Testis (tissue), 3 donors: Measurements from ENCODE around the gene ADGRB3. TPM values are rescaled to one million over a fixed set of nuclear protein-coding genes. Genes with fewer than 3 reads are reported as not detected.

Source experiments
- DNase-seq: peaks from one replicate; pipeline ENCODE4 v3.0.0-alpha.2; 2019
- H3K27ac ChIP-seq, 2 donors: fragments of 200-600 bp; sonication (generic); one replicate each; pipeline ENCODE4 v1.5.1; 2019
- H3K27me3 ChIP-seq: fragments of 200-600 bp; sonication (generic); one replicate; pipeline ENCODE4 v1.5.1; 2019
- H3K36me3 ChIP-seq: fragments of 200-600 bp; sonication (generic); one replicate; pipeline ENCODE4 v1.5.1; 2017; ENCODE audit warnings: low read depth; ENCODE audit errors: missing control alignments
- H3K4me1 ChIP-seq: fragments of 200-600 bp; sonication (generic); one replicate; pipeline ENCODE4 v1.5.1; 2019
- H3K4me3 ChIP-seq, 2 donors: fragments of 200-600 bp; sonication (generic); one replicate each; pipeline ENCODE4 v1.5.1; 2017 to 2019
- H3K9me3 ChIP-seq: fragments of 200-600 bp; sonication (generic); one replicate; pipeline ENCODE4 v1.5.1; 2017
- POLR2A ChIP-seq: fragments of 450-650 bp; IDR thresholded peaks from one replicate; pipeline ENCODE4 v1.6.1; 2017; ENCODE audit warnings: antibody characterized with exemption, mild to moderate bottlenecking, moderate library complexity
- WGBS, 2 donors: methylation state at CpG; one replicate each; pipeline ENCODE4 v1.1.5; 2018; 5-methylcytosine and 5-hydroxymethylcytosine counted together
- intact Hi-C: fragments of 100-400 bp; cut with DNase I; formaldehyde crosslinking; loops from one replicate; pipeline ENCODE4 v1.15.1; 2023; ENCODE audit warnings: low total_unique reads
- polyA plus RNA-seq: library from polyadenylated mRNA; stranded (reverse); fragments of 350-450 nt; fragmentation: Illumina TruSeq; extraction: RNeasy Lipid Tissue Mini Kit (QIAGEN cat#74804); gene quantifications from one replicate; pipeline ENCODE4 v1.2.3, GENCODE V29; 2014; ENCODE audit warnings: low read depth, low replicate concordance; ENCODE audit not compliant: insufficient read depth
- total RNA-seq, 2 donors: library from RNA; depleted of rRNA; stranded (reverse); fragments of >200 nt; gene quantifications; one replicate each; pipeline ENCODE4 v1.2.3, GENCODE V29; 2016
- TF ChIP-seq, protein P1 (sequence below), 3 experiments: fragments of 450-650 bp in 2 of 3; fragments of 200-600 bp in 1 of 3; sonication (generic) in 1 of 3; IDR thresholded peaks; one replicate each; pipeline ENCODE4 v1.5.1; 2016 to 2019; ENCODE audit warnings: antibody characterized with exemption in 3 of 3, mild to moderate bottlenecking in 2 of 3, moderate library complexity in 1 of 3

ADGRB3 gene
- total and polyA plus RNA-seq, 3 donors from 2014 or later = 3.2 to 5.7 (median 4.3) TPM

DNA sequence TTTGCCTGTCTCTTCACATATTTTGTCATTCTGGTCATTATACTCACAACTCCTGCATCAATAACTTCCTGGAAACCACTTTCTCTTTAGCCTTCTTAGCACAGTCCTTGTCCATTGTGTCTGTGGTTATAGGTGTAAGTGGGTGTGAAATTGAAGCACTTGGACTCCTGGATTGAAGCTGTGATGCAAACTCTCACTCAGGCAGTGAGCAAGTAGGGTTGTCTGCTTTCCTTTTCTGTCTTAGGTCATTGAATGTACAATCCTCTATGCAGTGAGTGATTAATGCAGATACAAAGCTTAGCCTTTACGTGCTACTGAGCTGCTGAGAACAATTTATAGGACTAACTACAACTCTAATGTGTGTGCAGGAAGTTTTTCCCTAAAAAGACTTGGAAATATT is 54.8 kb downstream of the ADGRB3 start:
- intact Hi-C loops = no loop called here
- Histone ChIP-seq H3K36me3 (no peaks in the 10 kb centered on the region), H3K4me3 (no peak overlapping the region), H3K27ac (no peak overlapping the region), H3K27me3 (no peaks in the 10 kb centered on the region), H3K4me1 (no peaks in the 10 kb centered on the region), H3K9me3 (no peaks in the 10 kb centered on the region)
- WGBS, 2 donors = 59 to 88% methylated on average over 1 of the region's 1 CpG
- no peak for DNase-seq
- TF ChIP-seq POLR2A = no peak
- TF ChIP-seq, protein P1, sequence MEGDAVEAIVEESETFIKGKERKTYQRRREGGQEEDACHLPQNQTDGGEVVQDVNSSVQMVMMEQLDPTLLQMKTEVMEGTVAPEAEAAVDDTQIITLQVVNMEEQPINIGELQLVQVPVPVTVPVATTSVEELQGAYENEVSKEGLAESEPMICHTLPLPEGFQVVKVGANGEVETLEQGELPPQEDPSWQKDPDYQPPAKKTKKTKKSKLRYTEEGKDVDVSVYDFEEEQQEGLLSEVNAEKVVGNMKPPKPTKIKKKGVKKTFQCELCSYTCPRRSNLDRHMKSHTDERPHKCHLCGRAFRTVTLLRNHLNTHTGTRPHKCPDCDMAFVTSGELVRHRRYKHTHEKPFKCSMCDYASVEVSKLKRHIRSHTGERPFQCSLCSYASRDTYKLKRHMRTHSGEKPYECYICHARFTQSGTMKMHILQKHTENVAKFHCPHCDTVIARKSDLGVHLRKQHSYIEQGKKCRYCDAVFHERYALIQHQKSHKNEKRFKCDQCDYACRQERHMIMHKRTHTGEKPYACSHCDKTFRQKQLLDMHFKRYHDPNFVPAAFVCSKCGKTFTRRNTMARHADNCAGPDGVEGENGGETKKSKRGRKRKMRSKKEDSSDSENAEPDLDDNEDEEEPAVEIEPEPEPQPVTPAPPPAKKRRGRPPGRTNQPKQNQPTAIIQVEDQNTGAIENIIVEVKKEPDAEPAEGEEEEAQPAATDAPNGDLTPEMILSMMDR (IDR thresholded peaks at IDR 0.05) = no peak

DNA sequence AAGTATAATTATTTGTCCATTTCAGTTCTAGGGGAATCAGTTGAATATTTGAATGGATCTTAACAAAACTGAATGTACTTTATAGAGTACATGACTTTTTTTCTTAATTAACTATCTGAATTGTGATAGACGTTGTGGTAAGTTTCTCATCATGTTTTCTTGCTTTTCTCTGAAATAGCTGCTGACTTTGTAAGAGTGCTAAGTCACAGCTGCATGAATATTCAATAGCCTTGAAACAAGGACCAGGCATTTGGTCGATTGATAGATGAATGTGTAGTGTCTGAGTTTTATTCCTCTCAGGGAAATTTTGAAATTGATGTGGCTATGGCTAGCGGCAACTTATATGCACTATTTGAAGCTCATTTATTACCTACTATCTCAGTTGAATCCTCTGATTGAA is 56.0 kb downstream of the ADGRB3 start:
- no peak overlapping the region for H3K27ac ChIP-seq
- no peak for DNase-seq
- no peaks in the 10 kb centered on the region for H3K9me3 ChIP-seq
- no peaks in the 10 kb centered on the region for H3K36me3 ChIP-seq
- 85 to 87% methylated on average over 3 of the region's 3 CpGs for WGBS, 2 donors
- TF ChIP-seq POLR2A = no peak
- TF ChIP-seq, protein P1 (IDR thresholded peaks at IDR 0.05) = no peak
- H3K4me3 ChIP-seq = no peak overlapping the region
- intact Hi-C loops = no loop called here
- H3K27me3 ChIP-seq = no peaks in the 10 kb centered on the region
- no peaks in the 10 kb centered on the region for H3K4me1 ChIP-seq

DNA sequence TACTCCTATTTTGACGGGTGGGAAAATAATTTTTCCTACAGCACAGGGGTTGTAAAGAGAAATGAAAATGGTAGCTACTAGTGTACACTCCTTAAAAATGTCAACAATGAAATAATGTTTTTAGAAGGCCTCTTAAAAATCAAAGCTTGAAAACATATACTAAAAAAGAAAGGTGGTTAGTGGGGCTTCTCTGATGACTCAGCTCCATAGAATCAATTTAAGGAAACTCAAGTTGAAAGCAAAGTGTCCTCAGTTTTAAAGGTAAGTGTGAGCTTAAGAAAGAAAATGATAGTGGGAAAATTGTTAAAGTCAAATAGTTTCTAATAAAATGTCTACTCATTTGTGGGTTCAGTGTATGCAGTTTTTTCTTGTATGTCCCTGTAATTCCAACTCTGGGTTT is 58.2 kb downstream of the ADGRB3 start:
- intact Hi-C loops = no loop called here
- no peak for DNase-seq
- H3K27me3 ChIP-seq = no peaks in the 10 kb centered on the region
- H3K27ac ChIP-seq = no peak overlapping the region
- no peak overlapping the region for H3K4me3 ChIP-seq
- no peaks in the 10 kb centered on the region for H3K36me3 ChIP-seq
- whole genome bisulfite sequencing, 2 donors = 90 to 92% methylated on average over 1 of the region's 1 CpG
- no peak for TF ChIP-seq POLR2A
- no peaks in the 10 kb centered on the region for H3K9me3 ChIP-seq
- H3K4me1 ChIP-seq = no peaks in the 10 kb centered on the region

DNA sequence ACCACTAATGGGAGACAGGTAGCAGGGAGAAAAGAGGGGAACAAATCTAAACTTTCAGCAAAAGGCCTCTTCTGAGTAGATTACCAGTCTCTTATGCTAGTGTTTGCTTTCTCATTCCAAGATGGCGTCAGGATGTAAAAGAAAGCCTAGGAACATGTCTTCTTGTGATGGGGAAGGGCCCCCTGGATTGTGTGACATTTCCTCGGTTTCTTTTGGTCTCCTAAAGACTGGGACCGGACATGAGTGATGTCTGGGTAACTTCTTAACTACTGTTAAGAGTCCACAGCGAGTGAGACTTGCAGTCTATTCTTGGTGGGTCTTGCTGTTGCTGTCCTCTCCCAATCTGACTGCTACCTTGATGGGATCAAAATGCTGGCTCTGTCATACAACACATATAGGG is 60.3 kb downstream of the ADGRB3 start:
- intact Hi-C loops = no loop called here
- no peak overlapping the region for H3K27ac ChIP-seq
- no peak for TF ChIP-seq POLR2A
- TF ChIP-seq, protein P1 (IDR thresholded peaks at IDR 0.05) = no peak

DNA sequence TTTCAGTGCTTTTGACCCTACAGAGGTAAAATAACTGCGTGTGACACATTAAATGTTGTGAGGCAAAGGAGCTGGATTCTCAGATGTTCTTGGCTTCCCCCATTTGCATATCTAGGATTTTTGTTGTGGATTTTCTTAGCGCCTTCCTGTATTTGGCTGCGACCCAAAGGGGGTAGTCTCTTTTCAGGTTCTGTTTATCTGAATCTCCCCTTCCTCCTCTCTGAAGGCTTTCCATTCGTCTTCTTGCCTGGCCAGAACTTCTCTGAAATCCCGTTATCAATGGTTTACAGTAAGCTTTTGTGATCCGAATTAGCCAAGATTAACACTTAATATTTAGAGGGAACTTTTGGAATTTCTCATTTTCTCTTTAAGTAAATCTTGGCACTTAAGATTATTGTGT is 60.8 kb downstream of the ADGRB3 start:
- H3K4me3 ChIP-seq = no peak overlapping the region
- no peak overlapping the region for H3K27ac ChIP-seq
- H3K27me3 ChIP-seq = no peaks in the 10 kb centered on the region
- 80 to 86% methylated on average over 6 of the region's 6 CpGs for WGBS, 2 donors
- no peak for DNase-seq
- no peaks in the 10 kb centered on the region for H3K4me1 ChIP-seq
- TF ChIP-seq, protein P1 (IDR thresholded peaks at IDR 0.05) = no peak
- TF ChIP-seq POLR2A = no peak
- no peaks in the 10 kb centered on the region for H3K36me3 ChIP-seq
- H3K9me3 ChIP-seq = no peaks in the 10 kb centered on the region
- intact Hi-C loops = no loop called here

More for the DNA sequence above, 60.3 kb downstream of the ADGRB3 start:
- no peaks in the 10 kb centered on the region for H3K9me3 ChIP-seq
- no peaks in the 10 kb centered on the region for H3K27me3 ChIP-seq
- H3K36me3 ChIP-seq = no peaks in the 10 kb centered on the region
- DNase-seq = no peak
- H3K4me3 ChIP-seq = no peak overlapping the region
- WGBS, 2 donors = 95% methylated on average over 4 of the region's 4 CpGs
- H3K4me1 ChIP-seq = no peaks in the 10 kb centered on the region
